ENCODE data around the gene NCBP1. TPM values are rescaled to one million over a fixed set of nuclear protein-coding genes. Genes with fewer than 3 reads are reported as not detected.

NCBP1 gene
- total RNA-seq, 1 donor from 2014 or later = 52.1 TPM

- Mint-ChIP-seq H3K27me3 (ENCODE audit: unreplicated experiment) (no peaks in the 10 kb centered on the region), H3K4me3 (ENCODE audit: unreplicated experiment) (no peak overlapping the region), H3K9me3 (ENCODE audit: unreplicated experiment) (peaks cover 2% of the 10 kb centered on the region), H3K27ac (ENCODE audit: unreplicated experiment) (no peak overlapping the region), H3K36me3 (ENCODE audit: unreplicated experiment) (no peaks in the 10 kb centered on the region), H3K4me1 (ENCODE audit: low read depth, unreplicated experiment) (no peaks in the 10 kb centered on the region)
- no peak for TF ChIP-seq CTCF (IDR thresholded peaks at IDR 0.05; ENCODE audit: partially characterized antibody, unreplicated experiment)
- no peak for DNase-seq
These were observed 32.9 kb upstream of the NCBP1 start for GRCh38 chr9:97600531-97601227.

GRCh38 chr9:97601228-97601898 is 32.3 kb upstream of the NCBP1 start:
- no peaks in the 10 kb centered on the region for H3K4me1 Mint-ChIP-seq (ENCODE audit: low read depth, unreplicated experiment)
- H3K9me3 Mint-ChIP-seq (ENCODE audit: unreplicated experiment) = peaks cover 2% of the 10 kb centered on the region
- H3K36me3 Mint-ChIP-seq (ENCODE audit: unreplicated experiment) = no peaks in the 10 kb centered on the region
- no peak overlapping the region for H3K27ac Mint-ChIP-seq (ENCODE audit: unreplicated experiment)
- no peak for TF ChIP-seq CTCF (IDR thresholded peaks at IDR 0.05; ENCODE audit: partially characterized antibody, unreplicated experiment)
- no peaks in the 10 kb centered on the region for H3K27me3 Mint-ChIP-seq (ENCODE audit: unreplicated experiment)
- DNase-seq = no peak
- H3K4me3 Mint-ChIP-seq (ENCODE audit: unreplicated experiment) = no peak overlapping the region

GRCh38 chr9:97602430-97602829 is 31.2 kb upstream of the NCBP1 start:
- H3K27ac Mint-ChIP-seq (ENCODE audit: unreplicated experiment) = no peak overlapping the region
- H3K4me3 Mint-ChIP-seq (ENCODE audit: unreplicated experiment) = no peak overlapping the region
- no peaks in the 10 kb centered on the region for H3K27me3 Mint-ChIP-seq (ENCODE audit: unreplicated experiment)
- peaks cover 2% of the 10 kb centered on the region for H3K9me3 Mint-ChIP-seq (ENCODE audit: unreplicated experiment)
- TF ChIP-seq CTCF (IDR thresholded peaks at IDR 0.05; ENCODE audit: partially characterized antibody, unreplicated experiment) = no peak
- no peaks in the 10 kb centered on the region for H3K36me3 Mint-ChIP-seq (ENCODE audit: unreplicated experiment)
- DNase-seq = no peak
- no peaks in the 10 kb centered on the region for H3K4me1 Mint-ChIP-seq (ENCODE audit: low read depth, unreplicated experiment)

- H3K4me1 Mint-ChIP-seq (ENCODE audit: low read depth, unreplicated experiment) = no peaks in the 10 kb centered on the region
- H3K9me3 Mint-ChIP-seq (ENCODE audit: unreplicated experiment) = peaks cover 2% of the 10 kb centered on the region
- peaks cover 4% of the 10 kb centered on the region for H3K36me3 Mint-ChIP-seq (ENCODE audit: unreplicated experiment)
- no peak overlapping the region for H3K4me3 Mint-ChIP-seq (ENCODE audit: unreplicated experiment)
- no peak overlapping the region for H3K27ac Mint-ChIP-seq (ENCODE audit: unreplicated experiment)
- no peaks in the 10 kb centered on the region for H3K27me3 Mint-ChIP-seq (ENCODE audit: unreplicated experiment)
- no peak for DNase-seq
- TF ChIP-seq CTCF (IDR thresholded peaks at IDR 0.05; ENCODE audit: partially characterized antibody, unreplicated experiment) = no peak
These were observed 28.5 kb upstream of the NCBP1 start for GRCh38 chr9:97604901-97605645.

All from glutamatergic neuron (in vitro differentiated cells).